Measurements from ENCODE around the gene ATOH8. TPM values are rescaled to one million over a fixed set of nuclear protein-coding genes. Genes with fewer than 3 reads are reported as not detected.
A peak's percentile ranks its signal among the peaks of the same experiment; 100 is the strongest.

Gene ATOH8
- total RNA-seq, 2 donors from 2014 or later = 35.1 to 116 TPM

DNA sequence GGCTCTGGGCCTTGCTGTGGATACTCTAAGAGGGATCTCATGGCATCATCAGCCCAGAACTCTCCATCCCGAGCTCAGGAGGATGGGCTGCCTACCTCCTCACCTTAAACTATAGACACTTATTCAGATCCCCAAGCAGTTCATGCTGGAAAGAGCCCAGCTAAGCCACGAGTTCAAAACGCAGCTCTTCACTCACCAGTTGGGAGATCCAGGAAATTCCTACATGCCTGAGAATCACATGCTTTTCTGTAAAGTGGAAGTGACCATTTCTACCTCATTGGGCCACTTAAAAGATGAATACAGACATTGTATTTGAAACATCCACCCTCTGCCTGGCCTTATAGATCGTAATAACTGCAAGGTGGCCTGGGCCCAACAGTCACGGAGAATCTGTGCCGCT, 6.6 kb downstream of the ATOH8 start:
- Histone ChIP-seq H3K36me3 (peaks cover 52% of the 10 kb centered on the region), H3K9me3 (no peaks in the 10 kb centered on the region), H3K27ac (no peak overlapping the region), H3K4me1 (peaks cover 0 to 91% of the 10 kb centered on the region in 2 donors), H3K4me3 (peak overlapping the region in 1 of 2 donors; percentile 16), H3K27me3 (no peaks in the 10 kb centered on the region)
- DNase-seq (ENCODE audit: low spot score) = no peak
- TF ChIP-seq CTCF (IDR thresholded peaks at IDR 0.05) = no peak

DNA sequence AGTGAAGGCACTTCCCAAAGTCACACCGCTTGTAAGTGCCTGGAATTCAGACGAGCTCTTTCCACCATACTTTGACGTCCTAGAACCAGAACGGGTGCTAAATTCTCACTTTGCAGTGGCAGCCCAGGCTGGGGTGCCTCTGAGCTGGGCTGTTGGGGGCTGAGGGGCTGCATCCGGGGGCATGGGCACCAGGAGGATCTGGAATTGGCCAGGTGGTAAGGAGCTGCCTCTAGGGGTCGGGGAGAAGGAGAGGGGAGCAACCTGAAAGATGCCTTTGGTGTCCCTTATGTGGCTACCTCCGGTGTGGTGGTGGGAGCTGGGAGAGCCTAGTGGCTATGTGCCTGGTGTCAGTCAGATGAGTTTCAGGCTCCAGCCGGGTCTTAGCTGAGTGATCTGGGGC, 7.1 kb downstream of the ATOH8 start:
- H3K27me3 ChIP-seq = no peaks in the 10 kb centered on the region
- H3K27ac ChIP-seq = peak overlapping the region in 1 of 2 donors; percentile 10
- no peaks in the 10 kb centered on the region for H3K9me3 ChIP-seq
- no peak for DNase-seq (ENCODE audit: low spot score)
- peaks cover 55% of the 10 kb centered on the region for H3K36me3 ChIP-seq
- TF ChIP-seq CTCF (IDR thresholded peaks at IDR 0.05) = no peak
- H3K4me3 ChIP-seq = peak overlapping the region in 1 of 2 donors; percentile 16
- H3K4me1 ChIP-seq = peaks cover 0 to 92% of the 10 kb centered on the region in 2 donors

DNA sequence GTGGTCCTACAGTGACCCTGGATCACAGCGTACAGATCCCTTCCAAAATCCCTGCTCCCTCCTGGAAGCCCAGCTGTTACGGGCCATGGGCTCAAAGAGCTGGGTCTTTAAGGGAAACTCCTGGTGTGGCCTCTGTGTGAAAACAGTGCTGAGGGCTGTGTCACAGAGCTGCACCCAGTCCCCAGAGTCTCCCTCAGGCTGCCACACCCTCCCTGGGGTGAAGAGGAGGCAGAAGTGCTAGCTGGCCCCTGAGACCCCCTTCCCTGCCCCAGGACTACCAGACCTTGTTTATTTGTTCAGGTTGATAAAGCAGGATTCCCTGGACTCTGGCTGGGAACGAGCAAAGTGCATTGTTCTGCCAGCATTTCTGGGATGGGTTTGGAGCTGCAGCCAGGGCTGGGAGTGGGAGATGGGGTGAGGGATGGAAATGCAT, 7.7 kb downstream of the ATOH8 start:
- Histone ChIP-seq H3K27ac (peak overlapping the region in 1 of 2 donors; percentile 10), H3K4me3 (no peak overlapping the region), H3K36me3 (peaks cover 55% of the 10 kb centered on the region), H3K9me3 (no peaks in the 10 kb centered on the region), H3K27me3 (no peaks in the 10 kb centered on the region), H3K4me1 (peaks cover 0 to 92% of the 10 kb centered on the region in 2 donors)
- no peak for TF ChIP-seq CTCF (IDR thresholded peaks at IDR 0.05)
- no peak for DNase-seq (ENCODE audit: low spot score)

- Histone ChIP-seq H3K9me3 (no peaks in the 10 kb centered on the region), H3K36me3 (peaks cover 52% of the 10 kb centered on the region), H3K27me3 (no peaks in the 10 kb centered on the region), H3K4me1 (peaks cover 0 to 92% of the 10 kb centered on the region in 2 donors), H3K27ac (no peak overlapping the region), H3K4me3 (no peak overlapping the region)
- no peak for TF ChIP-seq CTCF (IDR thresholded peaks at IDR 0.05)
- no peak for DNase-seq (ENCODE audit: low spot score)
Observed at GRCh38 chr2:85761946-85762345, 8.2 kb downstream of the ATOH8 start.

DNA sequence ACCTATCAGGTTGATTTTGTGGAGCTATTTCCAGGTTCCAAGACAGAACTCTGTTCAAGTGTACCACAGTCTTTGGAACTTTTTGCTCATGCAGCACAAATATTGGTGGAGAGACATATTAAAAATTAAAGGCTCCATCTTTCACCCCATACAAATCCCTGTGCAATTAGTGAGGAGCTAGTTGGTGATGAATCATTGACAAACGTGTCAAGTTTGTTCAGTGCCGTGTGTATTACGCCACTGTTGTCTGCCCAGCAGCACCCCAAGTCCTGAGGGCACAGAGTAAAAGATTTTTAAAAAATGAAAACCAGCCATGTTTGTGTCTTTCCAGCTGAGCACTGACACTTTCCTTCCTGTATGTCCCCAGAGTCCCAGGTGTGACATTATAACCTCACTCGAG, 9.3 kb downstream of the ATOH8 start:
- Histone ChIP-seq H3K36me3 (peaks cover 57% of the 10 kb centered on the region), H3K4me1 (peaks cover 0 to 91% of the 10 kb centered on the region in 2 donors)

More for the DNA sequence above, 9.3 kb downstream of the ATOH8 start:
- no peaks in the 10 kb centered on the region for H3K27me3 ChIP-seq
- H3K4me3 ChIP-seq = no peak overlapping the region
- H3K9me3 ChIP-seq = no peaks in the 10 kb centered on the region
- no peak overlapping the region for H3K27ac ChIP-seq
- TF ChIP-seq CTCF (IDR thresholded peaks at IDR 0.05) = no peak
- DNase-seq (ENCODE audit: low spot score) = no peak
